NCI-H748 (cell line): ENCODE data around the gene WAC.
A peak's percentile ranks its signal among the peaks of the same experiment; 100 is the strongest.
"Not testable (repeated sequence)": the region's sequence is repeated elsewhere in the genome, so short reads cannot be mapped to it uniquely, and the experiment has no call there.

ENCODE experiments used
- DNase-seq: peaks from one replicate; lab custom pipeline; 2025; ENCODE audit not compliant: unreplicated experiment; lab: John Stamatoyannopoulos, UW

WAC gene

DNA sequence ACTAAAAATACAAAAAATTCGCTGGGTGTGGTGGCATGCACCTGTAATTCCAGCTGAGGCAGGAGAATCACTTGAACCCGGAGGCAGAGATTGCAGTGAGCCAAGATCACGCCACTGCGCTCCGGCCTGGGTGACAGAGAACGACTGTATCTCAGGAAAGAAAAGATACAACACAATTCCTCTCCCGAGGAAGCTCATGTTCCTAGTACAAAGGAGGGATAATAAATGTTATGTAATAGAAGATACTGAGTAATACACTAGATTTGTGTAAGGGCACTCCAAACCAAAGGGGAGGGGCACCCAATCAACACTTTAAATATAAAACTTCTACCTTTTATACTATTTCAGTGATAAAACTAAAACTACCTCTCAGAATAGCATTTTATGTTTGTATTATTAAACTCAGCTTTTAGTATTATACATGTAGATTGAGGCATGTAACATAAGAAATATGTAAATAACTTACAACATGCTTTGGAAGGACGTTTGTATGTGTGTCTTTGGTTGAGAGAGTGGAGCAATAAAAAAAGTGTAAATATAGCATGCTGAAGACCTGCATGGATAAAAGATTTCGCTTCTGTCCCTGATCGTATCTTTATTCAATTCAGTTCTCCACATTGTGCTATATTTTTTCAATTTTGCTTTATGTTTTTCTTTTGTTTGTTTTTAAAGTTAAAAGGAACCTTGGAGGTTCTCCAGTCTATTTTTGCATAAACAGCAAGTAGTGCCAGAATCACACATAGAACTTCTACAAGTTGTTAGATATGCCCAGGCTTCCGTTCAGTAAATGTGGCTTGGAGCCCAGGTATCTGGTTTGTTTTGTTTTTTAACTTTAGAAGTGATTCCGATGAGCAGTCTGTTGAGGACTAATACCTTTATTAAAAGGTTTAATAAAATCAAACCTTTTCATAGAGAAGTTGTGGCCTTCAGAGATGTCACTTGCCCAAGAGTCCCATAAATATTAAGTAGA is 71.9 kb downstream of the WAC start:
- no peak for DNase-seq

DNA sequence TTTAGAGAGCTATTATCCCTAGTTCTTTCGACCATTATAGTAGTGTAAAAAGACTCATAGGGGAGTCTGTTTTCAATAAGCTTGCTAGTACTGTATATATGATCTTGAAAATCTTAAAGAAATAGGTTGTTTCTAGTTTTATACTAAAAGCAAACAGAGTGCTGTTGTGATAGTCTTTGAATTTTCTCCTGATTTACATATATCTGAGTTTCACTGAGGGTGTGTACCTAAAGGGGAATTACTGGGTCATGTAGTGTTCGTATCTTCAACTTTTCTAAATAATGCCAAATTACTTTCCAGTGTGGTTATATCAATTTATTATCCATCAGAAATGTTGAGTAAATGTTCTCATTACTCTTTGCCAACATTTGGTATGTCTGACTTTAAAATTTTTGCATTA is 73.7 kb downstream of the WAC start:
- no peak for DNase-seq

DNA sequence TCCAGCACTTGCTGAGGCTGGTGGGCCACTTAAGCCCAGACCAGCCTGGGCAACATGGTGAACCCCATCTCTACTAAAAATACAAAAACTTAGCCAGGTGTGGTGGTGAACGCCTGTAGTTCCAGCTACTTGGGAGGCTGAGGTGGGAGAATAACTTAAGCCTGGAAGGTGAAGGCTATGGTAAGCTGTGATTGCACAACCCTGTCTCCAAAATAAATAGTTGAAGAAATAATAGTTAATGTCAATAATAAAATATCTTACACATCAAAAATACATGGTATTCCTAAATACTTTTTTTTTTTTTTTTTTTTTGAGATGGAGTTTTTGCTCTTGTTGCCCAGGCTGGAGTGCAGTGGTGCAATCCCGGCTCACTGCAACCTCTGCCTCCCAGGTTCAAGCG is 76.7 kb downstream of the WAC start:
- not testable (repeated sequence) for DNase-seq

DNA sequence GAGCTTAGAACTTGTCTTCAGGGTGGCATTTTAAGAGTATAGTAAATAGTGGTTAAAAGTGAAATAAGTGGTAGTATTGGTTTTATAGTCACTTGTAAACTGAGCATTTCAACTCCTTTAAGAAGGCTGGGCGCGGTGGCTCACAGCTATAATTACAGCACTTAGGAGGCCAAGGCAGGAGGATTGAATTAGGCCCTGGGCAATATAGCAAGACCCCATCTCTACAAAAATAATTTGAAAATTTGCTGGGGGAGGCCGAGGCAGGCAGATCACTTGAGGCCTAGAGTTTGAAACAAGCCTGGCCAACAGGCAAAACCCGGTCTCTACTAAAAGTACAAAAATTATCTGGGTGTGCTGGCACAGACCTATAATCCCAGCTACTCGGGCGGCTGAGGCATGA is 80.0 kb downstream of the WAC start:
- DNase-seq, result no peak

DNA sequence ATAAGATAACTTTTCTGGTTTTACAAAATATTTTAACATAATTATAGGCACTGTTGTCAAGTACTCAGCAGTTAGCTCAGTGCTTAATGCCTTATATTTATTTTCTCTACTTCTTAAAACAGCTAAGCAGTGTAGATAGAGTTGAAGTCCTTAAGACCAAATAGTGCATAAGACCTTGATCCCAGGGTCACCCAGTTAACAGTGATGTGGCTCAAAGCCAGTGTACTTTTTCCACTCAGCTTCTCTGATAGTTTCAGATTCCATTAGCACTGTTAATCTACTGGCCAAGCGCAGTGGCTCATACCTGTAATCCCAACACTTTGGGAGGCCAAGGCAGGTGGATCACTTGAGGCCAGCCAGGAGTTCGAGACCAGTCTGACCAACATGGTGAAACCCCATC is 83.6 kb downstream of the WAC start:
- no peak for DNase-seq

DNA sequence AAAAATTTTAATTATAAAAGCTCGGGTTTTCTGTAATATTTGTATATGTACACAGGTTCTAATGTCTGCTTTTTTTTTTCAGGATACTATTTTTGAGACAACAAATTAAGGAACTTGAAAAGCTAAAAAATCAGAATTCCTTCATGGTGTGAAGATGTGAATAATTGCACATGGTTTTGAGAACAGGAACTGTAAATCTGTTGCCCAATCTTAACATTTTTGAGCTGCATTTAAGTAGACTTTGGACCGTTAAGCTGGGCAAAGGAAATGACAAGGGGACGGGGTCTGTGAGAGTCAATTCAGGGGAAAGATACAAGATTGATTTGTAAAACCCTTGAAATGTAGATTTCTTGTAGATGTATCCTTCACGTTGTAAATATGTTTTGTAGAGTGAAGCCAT is 86.5 kb downstream of the WAC start:
- no peak for DNase-seq

DNA sequence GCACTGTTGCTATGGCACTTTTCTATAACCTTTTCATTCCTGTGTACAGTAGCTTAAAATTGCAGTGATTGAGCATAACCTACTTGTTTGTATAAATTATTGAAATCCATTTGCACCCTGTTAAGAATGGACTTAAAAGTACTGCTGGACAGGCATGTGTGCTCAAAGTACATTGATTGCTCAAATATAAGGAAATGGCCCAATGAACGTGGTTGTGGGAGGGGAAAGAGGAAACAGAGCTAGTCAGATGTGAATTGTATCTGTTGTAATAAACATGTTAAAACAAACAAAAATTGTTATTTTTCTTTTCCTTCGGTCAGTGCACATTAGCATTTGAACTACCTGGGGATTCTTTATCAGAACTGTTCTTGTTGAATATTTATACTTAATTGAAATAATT is 87.3 kb downstream of the WAC start:
- no peak for DNase-seq

DNA sequence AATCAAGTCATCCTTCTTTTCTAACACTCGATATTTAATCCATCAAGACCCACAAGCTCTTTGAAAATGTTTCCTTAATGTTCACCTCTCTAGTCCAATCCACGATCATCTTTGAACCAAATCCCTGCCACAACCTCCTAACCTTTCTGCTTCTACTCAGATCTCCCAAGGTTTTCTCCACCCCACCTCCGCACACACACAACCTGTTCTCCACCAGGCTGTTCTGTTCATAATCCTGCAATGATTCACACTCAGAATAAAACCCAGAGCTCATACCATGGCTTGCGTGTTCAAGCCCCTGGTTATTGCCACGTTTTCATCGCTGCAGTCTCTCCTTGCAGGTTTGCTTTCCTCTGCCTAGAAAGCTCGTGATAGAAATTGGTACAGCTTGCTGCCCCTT is 90.6 kb downstream of the WAC start:
- no peak for DNase-seq

DNA sequence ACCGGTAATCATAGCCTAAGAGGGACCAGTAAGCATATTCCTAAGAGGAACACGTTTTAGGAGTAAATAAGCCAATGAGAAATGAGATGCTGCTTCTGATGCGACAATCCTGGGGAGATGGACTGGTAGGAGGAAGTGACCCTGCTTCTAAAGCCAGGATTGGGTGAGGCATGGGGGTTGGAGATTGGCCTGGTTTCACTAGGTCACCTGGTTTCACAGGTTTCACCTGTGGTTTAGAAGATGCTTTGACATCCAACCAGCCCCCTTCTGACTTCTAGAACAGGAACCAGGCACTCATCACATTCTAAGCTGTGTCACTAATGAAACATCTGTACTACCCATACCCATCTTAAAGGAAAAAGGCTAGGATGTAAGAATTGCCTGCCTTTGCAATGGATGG is 91.4 kb downstream of the WAC start:
- no peak for DNase-seq

DNA sequence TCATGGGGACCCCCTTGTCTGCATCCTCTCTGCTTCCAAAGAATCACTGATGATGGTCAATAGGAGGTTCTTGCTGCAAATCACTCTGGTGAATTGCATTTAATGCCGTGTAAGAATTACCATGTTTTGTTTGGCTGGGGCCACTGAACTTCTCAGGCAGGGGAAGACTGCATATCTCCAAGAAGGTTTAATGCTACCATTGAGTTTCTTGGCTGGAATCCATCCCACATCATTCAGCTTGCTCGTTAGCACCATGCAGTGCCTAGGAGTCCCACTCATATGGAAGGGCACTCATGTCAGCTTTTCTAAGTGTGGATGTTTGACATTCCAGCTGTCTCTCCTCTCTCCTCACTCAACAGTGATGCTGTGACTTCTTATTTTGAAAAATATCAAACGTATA is 94.2 kb downstream of the WAC start:
- DNase-seq, result no peak

DNA sequence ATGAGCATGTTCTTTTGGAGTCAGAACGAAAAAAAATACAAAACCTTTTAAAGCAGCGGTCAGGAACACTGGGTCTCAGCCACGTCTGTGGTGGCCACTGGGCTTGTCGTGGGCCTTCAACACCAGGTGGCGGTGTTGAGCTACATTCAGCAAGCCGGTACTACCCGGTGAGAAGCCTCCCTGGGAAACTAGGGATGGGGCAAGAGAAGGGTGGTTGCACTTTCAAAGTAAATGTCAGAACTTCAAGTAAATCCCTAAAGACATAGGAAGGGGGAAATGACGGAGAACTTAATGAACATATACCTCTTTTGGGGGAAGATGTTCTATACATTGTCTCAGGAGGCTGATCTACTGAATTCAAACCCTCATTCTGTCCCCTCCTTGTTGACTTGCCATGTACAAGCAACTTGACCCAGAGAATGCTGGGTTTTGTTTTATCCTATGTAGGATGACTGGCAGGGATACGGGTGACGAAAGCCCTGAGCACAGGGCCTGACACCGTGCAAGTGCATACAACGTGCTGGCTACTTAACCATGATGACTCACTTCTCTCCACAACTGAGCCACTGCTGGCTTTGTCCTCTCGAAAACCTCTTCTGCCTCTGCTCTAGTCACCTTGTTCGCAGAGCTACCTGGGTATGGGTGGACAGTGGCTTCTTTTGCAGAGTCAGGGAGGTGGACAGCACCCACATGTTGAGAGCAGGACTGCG is 95.4 kb downstream of the WAC start:
- peak; percentile 59 for DNase-seq

DNA sequence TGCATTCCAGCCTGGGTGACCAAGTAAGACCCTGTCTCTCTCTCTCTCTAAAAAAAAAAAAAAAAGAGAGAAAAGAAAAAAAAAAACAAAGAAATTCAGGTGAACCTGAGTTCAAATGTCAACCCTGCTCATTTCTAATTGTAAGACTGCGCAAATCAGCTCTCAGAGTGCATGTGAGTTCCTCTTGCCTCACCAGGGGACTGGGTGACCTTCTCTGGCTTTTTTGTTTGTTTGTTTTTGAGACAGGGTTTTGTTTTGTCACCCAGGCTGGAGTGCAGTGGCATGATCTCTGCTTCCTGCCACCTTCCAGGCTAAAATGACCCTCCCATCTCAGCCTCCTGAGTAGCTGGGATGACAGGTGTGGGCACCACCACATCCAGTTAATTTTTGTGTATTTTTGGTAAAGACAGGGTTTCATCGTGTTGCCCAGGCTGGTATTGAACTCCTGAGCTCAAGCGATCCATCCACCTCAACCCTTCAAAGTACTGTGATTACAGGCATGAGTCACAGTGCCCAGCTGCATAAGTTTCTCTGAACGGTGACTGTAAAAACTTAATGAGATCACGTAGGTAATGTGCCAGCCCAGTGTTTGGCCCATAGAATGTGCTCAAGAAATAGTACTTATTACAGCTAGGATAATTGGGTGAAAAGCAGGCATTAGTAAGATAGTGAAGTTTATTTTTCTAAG is 99.1 kb downstream of the WAC start:
- DNase-seq, result no peak

DNA sequence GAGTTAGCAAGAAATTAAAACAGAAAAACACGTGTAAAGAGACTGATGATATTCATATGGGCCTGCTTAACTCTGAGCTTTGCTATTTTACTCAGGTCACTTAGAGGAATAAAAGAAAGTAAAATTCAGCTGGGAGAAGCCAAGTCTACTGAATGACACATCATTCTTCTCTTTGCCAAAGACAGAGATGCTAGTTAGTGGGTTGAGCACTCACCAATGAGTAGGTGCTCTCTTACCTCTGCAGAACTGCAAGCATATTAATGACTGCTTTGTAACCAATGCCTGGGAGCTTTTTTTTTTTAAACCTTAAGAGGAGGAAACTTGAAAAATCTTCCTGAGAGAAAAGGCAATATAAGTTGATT is 99.6 kb downstream of the WAC start:
- DNase-seq, result no peak

DNA sequence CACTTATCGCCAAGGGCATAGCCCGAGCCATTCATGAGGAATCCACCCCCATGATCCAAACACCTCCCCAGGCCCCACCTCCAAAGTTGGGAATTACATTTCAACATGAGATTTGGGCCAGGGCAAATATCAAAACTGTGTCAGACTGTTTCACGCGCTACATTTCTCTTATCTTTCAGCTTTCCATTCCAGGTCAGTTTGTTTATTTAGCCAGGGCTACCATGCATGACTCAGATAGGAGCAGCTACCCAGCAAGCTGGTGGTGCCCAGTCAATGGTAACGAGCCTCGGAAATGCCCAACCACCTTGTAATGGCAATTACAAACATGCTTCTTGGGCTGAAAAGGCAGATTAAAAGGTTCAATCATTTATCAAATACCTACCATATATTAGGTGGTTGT is 100.8 kb downstream of the WAC start:
- DNase-seq, result no peak

DNA sequence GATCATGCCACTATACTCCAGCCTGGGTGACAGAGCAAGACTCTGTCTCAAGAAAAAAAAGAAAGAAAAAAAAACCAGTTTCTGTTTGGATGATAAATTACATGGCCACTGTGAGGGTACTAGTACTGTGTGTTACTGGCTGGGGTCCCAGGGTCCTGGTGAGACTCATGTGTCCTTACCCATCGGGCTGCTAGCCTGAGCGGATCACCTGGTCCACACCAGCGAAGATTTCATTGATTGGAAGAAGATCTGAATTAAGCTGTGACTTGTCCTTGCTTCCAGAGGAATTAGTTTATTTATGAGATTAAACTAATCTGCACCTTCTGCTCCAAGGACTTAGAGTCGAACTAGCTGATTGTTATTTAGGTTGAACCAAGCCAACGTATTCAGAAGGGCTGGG is 104.4 kb downstream of the WAC start:
- DNase-seq, result no peak

DNA sequence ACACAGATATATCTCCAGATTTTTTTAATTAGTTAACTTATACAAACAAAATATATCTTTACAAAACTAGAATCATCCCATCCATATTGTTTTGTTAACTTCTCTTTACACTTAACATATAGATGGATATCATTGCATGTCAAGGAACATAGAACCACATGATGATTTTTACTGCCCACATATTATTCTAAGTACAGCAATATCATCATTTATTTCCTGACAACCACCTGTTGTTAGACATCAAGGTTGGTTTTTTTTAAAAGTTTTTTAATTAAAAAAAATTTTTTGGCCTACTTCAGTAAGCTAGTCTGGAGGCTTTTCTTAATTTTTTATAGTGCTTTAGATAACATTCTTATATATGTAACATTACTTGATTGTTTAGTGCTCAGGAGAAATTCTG is 105.5 kb downstream of the WAC start:
- DNase-seq, result no peak

DNA sequence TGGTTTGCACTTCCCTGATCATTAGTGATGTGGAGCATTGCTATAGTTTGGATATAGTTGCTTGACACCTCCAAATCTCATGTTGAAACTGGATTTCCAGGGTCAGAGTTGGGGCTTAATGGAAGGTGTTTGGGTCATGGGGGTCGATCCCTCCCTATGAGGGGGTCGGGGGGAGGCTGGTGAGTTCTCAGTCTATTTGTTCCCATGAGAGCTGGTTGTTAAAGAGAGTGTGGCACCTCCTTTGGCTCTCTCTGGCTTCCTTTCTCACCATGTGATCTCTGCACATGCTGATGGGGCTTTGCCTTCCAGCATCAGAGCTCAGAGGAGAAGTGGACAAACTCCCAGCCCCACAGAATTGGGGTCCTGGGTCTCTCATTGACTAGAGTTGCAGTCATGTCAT is 107.6 kb downstream of the WAC start:
- DNase-seq, result no peak

DNA sequence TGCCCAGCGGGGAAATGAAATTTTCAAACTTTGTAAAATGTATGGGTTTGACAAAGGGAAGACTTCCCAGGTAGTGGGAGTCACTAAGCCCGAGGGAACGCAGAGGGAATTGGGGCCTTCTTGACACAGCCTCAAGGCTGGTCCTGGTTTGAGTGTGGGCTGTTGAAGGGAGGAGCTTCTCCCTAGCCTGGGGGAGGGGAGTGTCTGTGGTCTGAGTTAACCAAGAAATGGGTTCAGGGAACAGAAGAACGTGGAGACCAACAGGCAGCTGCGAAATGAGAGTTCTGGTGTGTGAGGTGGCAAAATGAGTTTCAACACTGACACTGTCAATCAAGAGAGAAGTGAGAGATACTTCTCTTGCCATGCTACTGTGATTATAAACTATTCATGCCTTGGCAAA is 111.7 kb downstream of the WAC start:
- DNase-seq, result no peak

DNA sequence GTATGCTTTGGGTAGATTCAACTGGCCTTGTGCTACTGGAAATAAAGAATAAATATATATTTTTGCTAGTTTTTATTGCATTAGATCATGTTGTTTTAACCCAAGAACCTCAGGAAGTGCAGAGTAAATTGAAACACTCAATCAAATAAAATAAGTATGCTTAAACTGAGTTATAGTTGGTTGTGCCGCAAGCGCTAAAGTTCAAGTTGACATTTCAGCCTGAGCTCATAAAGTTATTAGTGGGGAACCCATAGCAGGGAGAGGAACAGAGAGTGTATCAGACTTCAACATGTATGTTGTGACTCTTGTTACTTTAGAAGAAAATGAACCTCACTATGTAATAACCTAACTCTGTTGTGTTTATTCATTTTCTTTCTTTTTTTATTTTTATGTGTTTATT is 119.2 kb downstream of the WAC start:
- DNase-seq, result no peak

DNA sequence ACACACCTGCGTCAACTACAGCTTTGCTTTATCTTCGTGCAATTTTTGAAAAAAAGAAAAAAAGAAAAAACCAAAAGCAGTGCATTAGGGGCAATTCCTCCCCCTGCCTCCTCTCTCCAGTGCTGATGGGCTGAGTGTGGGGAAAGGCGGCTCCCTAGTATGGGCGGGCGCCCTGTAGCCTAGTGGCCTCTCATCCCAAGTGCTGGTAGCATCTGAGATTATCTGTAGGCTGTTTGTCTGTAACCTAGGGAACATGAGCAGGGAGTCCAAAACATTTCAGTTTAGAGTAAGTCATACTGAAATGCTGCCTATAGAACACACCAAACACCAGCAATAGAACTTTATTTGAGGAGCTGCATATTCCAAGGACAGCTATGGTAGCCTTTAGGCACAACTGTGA is 119.8 kb downstream of the WAC start:
- no peak for DNase-seq

DNA sequence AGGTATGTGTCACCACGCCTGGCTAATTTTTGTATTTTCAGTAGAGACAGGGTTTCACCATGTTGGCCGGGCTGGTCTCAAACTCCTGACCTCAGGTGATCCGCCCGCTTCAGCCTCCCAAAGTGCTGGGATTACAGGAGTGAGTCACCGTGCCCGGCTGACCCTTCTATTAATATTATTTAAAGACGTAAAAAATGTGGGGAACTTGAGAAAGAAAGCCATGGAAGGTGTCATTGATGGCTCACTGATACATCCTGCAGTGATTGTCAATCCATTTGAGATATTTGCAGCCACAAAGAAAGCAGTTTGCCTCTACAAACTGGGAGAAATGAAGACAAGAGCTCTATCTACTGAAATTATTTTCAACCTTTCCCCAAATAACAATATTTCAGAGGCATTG is 125.9 kb downstream of the WAC start:
- DNase-seq, result not testable (repeated sequence)

DNA sequence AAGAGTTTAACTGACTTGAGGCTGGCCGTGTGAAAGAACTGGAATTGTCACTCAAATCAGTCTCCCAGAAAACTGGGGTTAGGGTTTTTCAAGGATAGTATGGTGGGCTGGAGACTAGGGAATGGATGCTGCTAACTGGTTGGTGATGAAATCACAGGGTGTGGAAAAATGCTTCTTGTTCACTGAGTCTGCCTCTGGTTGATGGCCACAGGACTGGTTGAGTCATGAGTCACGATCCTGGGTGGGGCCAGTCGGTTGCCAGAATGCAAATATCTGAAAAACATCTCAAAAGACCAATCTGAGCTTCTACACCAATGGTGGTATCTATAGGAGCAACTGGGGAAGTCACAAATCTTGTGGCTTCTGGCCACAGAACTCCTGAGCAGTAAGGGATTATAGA is 128.1 kb downstream of the WAC start:
- no peak for DNase-seq
